IPS-11a (cell line): ENCODE results near the gene SLC9A3.
"Not testable (repeated sequence)": the region's sequence is repeated elsewhere in the genome, so short reads cannot be mapped to it uniquely, and the experiment has no call there.

Experiments
- H3K4me3 ChIP-seq: one replicate; pipeline ENCODE4 v1.5.1; 2013; ENCODE audit warnings: low read depth, low read length, control low read depth

SLC9A3 gene

GRCh38 chr5:524234-524972 is at the start of gene SLC9A3:
Gene SLC9A3 (minus strand): TSS chr5:524449.
- no peak within 1 kb of the TSS for H3K4me3 ChIP-seq

GRCh38 chr5:573976-574375 is 49.7 kb upstream of the SLC9A3 start:
- no peak overlapping the region for H3K4me3 ChIP-seq

DNA sequence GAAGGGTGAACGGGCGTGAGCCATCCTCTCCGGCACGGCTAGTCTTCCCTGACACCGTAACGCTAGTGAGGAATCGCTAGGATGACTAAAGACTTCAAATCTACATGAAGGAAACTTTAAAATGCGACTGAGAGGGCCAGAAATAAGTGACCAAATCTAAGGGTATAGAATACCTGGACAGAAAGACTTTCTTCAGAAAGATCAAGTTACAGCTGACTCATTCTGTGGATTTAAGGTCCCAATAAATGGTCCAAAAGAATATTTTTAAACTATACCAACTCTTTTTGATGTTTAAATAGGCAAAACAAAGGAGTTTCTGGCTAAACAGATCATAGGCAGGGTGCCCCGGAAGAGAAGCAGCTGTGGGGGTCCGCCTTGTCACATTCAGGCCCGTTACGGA is 49.0 kb upstream of the SLC9A3 start:
- no peak overlapping the region for H3K4me3 ChIP-seq

DNA sequence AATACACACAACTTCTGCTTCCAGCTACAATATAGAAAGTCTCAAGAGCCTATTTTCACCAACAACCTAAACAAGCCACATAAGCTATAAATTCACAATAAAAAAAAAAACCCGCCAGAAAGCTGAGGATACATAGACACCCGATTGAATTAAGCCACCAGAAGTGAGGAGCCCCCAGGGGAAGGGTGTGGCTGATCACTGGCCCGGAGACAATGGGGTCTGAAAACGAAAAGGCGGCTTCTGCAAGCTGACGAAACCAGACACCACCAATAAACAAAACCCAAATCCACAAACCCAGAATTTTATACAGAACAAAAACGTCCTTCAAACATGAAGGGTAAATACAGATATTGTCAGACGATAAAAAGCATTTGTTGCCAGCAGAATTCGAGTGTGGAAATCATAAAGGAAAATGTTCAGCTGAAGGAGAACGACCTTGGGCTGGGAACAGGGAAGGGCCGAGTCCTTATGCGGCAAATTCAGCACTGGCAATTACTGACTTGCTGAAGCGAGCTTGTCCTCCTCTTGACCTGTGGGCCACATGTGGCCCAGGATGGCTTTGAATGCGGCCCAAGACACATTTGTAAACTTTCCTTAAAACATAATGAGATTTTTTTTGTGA is 48.3 kb upstream of the SLC9A3 start:
- no peak overlapping the region for H3K4me3 ChIP-seq

DNA sequence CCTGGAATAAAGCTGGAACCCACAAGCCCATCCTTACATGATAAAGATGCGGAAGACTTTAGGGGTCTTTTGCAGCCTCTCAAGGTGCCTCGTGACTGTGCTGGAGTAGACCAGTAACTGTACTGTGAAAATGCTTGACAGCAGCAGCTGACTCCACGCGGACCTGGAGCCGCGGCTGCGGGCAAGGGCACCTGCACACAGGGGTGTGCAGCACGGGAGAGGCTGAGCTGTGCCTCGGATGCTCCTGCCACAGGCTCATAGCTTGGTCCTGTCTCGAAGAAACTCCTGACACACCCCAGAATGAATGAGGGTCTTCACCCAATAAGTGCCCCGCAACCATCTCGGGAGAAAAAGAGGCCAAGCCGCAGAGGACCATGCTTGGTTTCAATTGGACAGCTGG is 47.5 kb upstream of the SLC9A3 start:
- H3K4me3 ChIP-seq = no peak overlapping the region

DNA sequence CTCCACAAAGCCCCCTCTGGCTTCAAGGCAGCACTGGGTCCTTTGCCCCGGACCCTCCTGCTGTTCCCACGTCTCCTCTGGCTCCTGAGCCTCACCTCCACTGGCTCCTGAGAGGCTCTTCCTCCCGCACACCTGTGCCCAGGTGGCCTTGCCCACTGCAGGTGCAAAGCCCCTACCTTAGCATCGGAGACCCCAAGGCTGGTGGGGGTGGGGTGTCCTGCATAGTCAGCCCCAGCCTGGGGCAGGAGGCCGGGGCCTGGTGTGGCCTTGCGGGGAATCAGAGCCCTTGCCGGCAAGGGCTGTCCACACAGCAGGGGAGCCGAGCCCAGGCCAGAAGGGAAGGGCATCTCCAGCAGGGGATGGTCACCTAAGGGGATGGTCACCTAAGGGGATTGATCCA is 46.6 kb upstream of the SLC9A3 start:
- no peak overlapping the region for H3K4me3 ChIP-seq

GRCh38 chr5:570446-570845 is 46.2 kb upstream of the SLC9A3 start:
- H3K4me3 ChIP-seq = no peak overlapping the region

GRCh38 chr5:569868-570361 is 45.7 kb upstream of the SLC9A3 start:
- H3K4me3 ChIP-seq = no peak overlapping the region

GRCh38 chr5:569358-569867 is 45.2 kb upstream of the SLC9A3 start:
- H3K4me3 ChIP-seq = no peak overlapping the region

DNA sequence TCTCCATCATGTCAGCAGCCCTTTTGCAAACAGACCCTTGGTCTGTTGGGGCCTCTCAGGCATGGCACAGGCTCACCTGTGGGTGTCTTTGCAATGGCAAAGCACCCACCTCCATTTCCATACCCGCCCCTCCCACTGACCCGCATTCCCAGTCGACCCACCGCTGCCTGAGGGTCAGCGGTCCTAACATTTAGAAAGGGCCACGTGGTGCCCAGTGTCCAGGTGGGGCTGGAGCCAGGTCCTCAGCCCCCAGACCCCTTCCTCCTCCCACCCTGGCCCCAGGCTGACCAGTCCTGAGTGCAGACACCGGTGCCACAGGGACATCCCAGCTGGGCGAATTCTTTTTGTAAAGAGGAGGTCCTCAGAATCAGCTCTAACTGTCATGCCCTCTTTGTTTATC is 44.6 kb upstream of the SLC9A3 start:
- no peak overlapping the region for H3K4me3 ChIP-seq

DNA sequence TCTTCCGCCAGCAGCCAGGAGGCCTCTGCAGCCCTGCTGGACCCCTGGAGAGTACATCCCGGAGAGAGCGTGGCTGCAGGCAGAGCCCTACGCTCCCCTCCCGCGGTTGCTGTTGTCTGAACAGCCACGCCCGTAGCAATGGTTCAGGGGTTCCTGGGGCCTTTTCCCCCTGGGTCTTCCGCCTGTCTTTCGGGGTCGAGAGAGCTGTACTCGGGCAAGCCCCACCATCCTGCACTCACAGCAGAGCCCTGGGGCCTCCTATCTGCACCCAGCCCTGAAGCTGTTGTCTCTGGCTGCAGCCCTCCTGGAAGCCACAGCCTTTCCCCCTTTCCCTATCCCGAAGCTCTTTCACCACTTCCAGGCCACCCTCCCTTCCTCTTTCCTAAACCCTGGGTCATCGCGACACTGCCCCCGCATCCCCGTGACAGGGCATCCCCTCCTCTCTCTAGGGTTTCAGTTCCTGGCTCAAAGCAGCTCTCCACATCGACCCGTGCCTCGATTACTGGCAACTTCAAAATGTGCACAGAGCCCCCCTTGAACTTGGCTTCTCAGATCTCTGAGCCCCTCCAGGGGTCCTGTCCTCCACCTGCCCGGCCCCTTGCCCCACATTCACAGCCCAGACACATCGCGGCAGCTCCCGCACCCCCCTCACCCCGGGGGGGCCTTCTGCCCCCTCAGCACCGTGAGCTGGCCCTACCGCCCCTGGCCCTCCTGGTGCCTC is 44.0 kb upstream of the SLC9A3 start:
- no peak overlapping the region for H3K4me3 ChIP-seq

GRCh38 chr5:567664-568060 is 43.4 kb upstream of the SLC9A3 start:
- no peak overlapping the region for H3K4me3 ChIP-seq

DNA sequence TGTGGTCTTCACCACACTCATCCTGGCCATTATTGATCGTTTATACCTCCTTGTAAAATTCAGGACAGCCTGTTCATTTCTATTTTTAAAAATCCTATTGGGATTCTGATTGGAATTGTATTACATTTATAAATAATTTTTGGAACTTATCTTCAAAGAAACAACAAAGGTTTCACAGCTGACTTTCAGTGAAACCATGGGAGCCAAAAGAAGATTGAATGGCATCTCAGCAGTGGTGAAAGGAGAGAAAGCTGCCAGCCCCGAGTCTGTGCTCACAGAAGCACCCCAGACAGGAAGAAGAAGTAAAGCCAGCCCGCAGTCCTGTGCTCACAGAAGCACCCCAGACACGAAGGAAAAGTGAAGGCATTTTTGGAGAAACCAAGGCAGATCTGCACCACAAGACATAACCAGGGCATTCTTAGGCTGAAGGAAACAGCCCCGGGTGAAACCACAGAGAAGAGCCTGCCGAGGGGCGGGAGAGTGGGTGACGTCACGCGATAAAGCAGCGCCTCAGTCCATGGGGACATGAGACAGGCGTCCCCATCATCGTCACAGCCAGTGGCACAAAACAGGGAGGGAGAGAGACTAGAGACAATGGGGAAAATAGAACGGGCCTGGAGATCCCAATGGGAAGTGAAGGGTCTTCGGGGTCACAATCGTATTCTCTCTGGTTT is 42.5 kb upstream of the SLC9A3 start:
- no peak overlapping the region for H3K4me3 ChIP-seq

- H3K4me3 ChIP-seq = no peak overlapping the region
These were observed 41.7 kb upstream of the SLC9A3 start for GRCh38 chr5:565782-566440.

DNA sequence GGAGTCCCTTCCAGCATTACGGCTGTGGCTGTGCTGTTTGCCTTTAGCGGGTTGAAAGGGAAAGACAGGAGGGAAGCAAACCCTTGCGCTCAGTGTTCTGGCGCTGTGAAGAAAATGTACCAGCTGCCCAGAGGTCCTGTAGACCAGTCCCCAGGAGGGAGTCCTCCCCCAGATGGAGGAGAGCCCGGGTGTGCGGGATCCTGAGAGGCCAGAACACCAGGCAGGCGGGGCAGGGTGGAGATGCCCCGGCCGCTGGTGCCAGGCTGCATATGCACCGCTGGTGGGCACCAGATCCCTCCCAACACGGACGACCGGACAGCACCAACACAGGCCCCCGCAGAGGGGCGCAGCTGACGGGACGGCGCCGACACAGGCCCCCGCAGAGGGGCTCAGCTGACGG is 37.2 kb upstream of the SLC9A3 start:
- H3K4me3 ChIP-seq = no peak overlapping the region

DNA sequence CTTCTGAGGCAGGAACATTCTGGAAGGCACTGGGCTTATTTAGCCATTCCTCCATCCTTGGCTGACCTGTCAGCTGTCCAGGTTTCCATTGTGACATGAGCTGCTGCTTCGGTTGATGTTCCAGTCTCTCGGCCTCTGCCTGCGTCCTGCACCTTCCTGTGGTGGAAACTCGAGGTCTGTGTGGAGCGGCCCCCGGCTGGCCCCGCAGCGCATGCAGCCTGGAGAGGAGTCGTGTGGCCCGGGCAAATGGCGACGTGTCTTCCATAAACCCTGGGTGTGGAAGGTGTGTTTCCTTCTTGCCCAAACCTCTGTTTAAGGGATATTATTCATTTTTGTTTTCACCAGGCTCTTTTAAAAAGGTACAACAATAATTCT is 36.5 kb upstream of the SLC9A3 start:
- H3K4me3 ChIP-seq = no peak overlapping the region

- no peak overlapping the region for H3K4me3 ChIP-seq
These were observed 34.7 kb upstream of the SLC9A3 start for GRCh38 chr5:558871-559503.

- H3K4me3 ChIP-seq = no peak overlapping the region
These were observed 34.1 kb upstream of the SLC9A3 start for GRCh38 chr5:558326-558725.

GRCh38 chr5:557917-558316 is 33.7 kb upstream of the SLC9A3 start:
- H3K4me3 ChIP-seq = not testable (repeated sequence)

GRCh38 chr5:556909-557441 is 32.7 kb upstream of the SLC9A3 start:
- H3K4me3 ChIP-seq = no peak overlapping the region
